HCT116 (cell line): ENCODE results near the gene COL23A1. TPM values are rescaled to one million over a fixed set of nuclear protein-coding genes. Genes with fewer than 3 reads are reported as not detected.

Experiments used
- ATAC-seq: fragments of 200-7000 bp; cut with Tn5 transposase; 2 replicates; pipeline ENCODE4 v1.9.1; 2020; ENCODE audit warnings: mild to moderate bottlenecking, moderate library complexity
- BruUV-seq: library from RNA; stranded (reverse); fragments of 400-500 nt; replicated peaks from 2 replicates; lab custom pipeline; 2021; lab: Mats Ljungman, UMichigan
- CTCF ChIA-PET: fragments of 300-600 bp; sonication (Branson Sonifier 250); formaldehyde crosslinking; loops from one replicate; lab custom pipeline; 2021; ENCODE audit warnings: antibody characterized with exemption; lab: Charles Lee
- POLR2A ChIA-PET: fragments of 300-600, 350-600 bp; sonication (Branson Sonifier 250); formaldehyde crosslinking; loops from one replicate; lab custom pipeline; 2021; ENCODE audit warnings: antibody characterized with exemption; lab: Charles Lee
- RAD21 ChIA-PET, 2 experiments: fragments of 300-600 bp; sonication (Branson Sonifier 250); formaldehyde crosslinking; loops; one replicate each; lab custom pipeline; 2023; ENCODE audit warnings: low total read pairs in 2 of 2; ENCODE audit not compliant: uncharacterized antibody in 2 of 2, unreplicated experiment in 2 of 2, low non-redundant PET in 1 of 2; lab: Charles Lee
- DNase-seq: peaks from one replicate; pipeline ENCODE4 v3.0.0-alpha.2; 2010; ENCODE audit warnings: low read depth, low spot score
- H2AFZ ChIP-seq: fragments of 200-600 bp; shearing (Covaris generic), sonication (generic); 2 replicates; pipeline ENCODE4 v1.6.1; 2017; ENCODE audit warnings: low read depth, mixed run types, mixed read lengths, antibody characterized with exemption, low read length; ENCODE audit not compliant: poor library complexity, severe bottlenecking
- H3K27ac ChIP-seq: 2 replicates; pipeline ENCODE4 v1.5.1; 2012; ENCODE audit warnings: low read depth, low read length
- H3K27me3 ChIP-seq: fragments of 200-600 bp; sonication (generic); 2 replicates; pipeline ENCODE4 v1.6.1; 2016; ENCODE audit warnings: mixed run types, low read length, mixed read lengths; ENCODE audit not compliant: insufficient read depth
- H3K36me3 ChIP-seq, 2 experiments: fragments of 200-500 bp in 1 of 2; fragments of 200-600 bp in 1 of 2; sonication (Bioruptor generic) in 1 of 2; sonication (generic) in 1 of 2; 2 replicates each; pipeline versions ENCODE4 v1.5.1 to v1.6.1; 2014 to 2016; ENCODE audit warnings: low read length in 2 of 2, inconsistent platforms in 1 of 2, mixed read lengths in 1 of 2, mixed run types in 1 of 2; ENCODE audit not compliant: insufficient read depth in 2 of 2, control insufficient read depth in 1 of 2
- H3K4me1 ChIP-seq, 2 experiments: fragments of 200-600 bp in 1 of 2; sonication (generic) in 1 of 2; 2 replicates each; pipeline versions ENCODE4 v1.5.1 to v1.6.1; 2012 to 2017; ENCODE audit warnings: low read length in 2 of 2, inconsistent platforms in 1 of 2, mild to moderate bottlenecking in 1 of 2, mixed read lengths in 1 of 2, mixed run types in 1 of 2, moderate library complexity in 1 of 2; ENCODE audit not compliant: insufficient read depth in 2 of 2, control insufficient read depth in 1 of 2
- H3K4me2 ChIP-seq: fragments of 200-600 bp; sonication (generic); 2 replicates; pipeline ENCODE4 v1.6.1; 2017; ENCODE audit warnings: mixed run types, low read length, mixed read lengths
- H3K4me3 ChIP-seq, 2 experiments: fragments of 200-600 bp in 1 of 2; sonication (generic) in 1 of 2; replicated peaks in 1 of 2; 2 replicates each; pipeline ENCODE4 v1.5.1; 2011 to 2016; ENCODE audit warnings: low read length in 2 of 2, control low read depth in 1 of 2, low read depth in 1 of 2, mild to moderate bottlenecking in 1 of 2, mixed read lengths in 1 of 2, mixed run types in 1 of 2
- H3K79me2 ChIP-seq: fragments of 200-600 bp; sonication (generic); 2 replicates; pipeline ENCODE4 v1.6.1; 2017; ENCODE audit warnings: mild to moderate bottlenecking, mixed run types, low read length, moderate library complexity, mixed read lengths; ENCODE audit not compliant: insufficient read depth
- H3K9ac ChIP-seq: fragments of 200-600 bp; sonication (generic); 2 replicates; pipeline ENCODE4 v1.6.1; 2016; ENCODE audit warnings: low read length, mixed read lengths
- H3K9me2 ChIP-seq: fragments of 200-600 bp; sonication (generic), shearing (Covaris generic); 2 replicates; pipeline ENCODE4 v1.6.1; 2017; ENCODE audit warnings: mixed run types, mild to moderate bottlenecking, moderate library complexity; ENCODE audit not compliant: insufficient read depth
- H3K9me3 ChIP-seq, 2 experiments: fragments of 200-500 bp in 1 of 2; fragments of 200-600 bp in 1 of 2; sonication (Bioruptor generic) in 1 of 2; sonication (generic) in 1 of 2; 2 replicates each; pipeline ENCODE4 v1.6.1; 2014 to 2017; ENCODE audit warnings: low read length in 2 of 2, mixed read lengths in 2 of 2, inconsistent platforms in 1 of 2, low read depth in 1 of 2, mild to moderate bottlenecking in 1 of 2, mixed run types in 1 of 2, moderate library complexity in 1 of 2; ENCODE audit not compliant: control insufficient read depth in 1 of 2, insufficient read depth in 1 of 2
- H4K20me1 ChIP-seq: fragments of 200-600 bp; sonication (generic), shearing (Covaris generic); 2 replicates; pipeline ENCODE4 v1.6.1; 2017; ENCODE audit warnings: mixed run types, mild to moderate bottlenecking, moderate library complexity; ENCODE audit not compliant: insufficient read depth
- CBX3 ChIP-seq: IDR thresholded peaks from 2 replicates; pipeline ENCODE4 v1.6.1; 2012; ENCODE audit warnings: low read depth
- CEBPB ChIP-seq: IDR thresholded peaks from 2 replicates; pipeline ENCODE4 v1.6.1; 2012; ENCODE audit warnings: low read depth
- EGR1 ChIP-seq: IDR thresholded peaks from 2 replicates; pipeline ENCODE4 v1.6.1; 2012; ENCODE audit warnings: low read depth
- FOSL1 ChIP-seq: IDR thresholded peaks from 2 replicates; pipeline ENCODE4 v1.6.1; 2012; ENCODE audit warnings: low read depth
- RAD21 ChIP-seq: IDR thresholded peaks from 2 replicates; pipeline ENCODE4 v1.6.1; 2012; ENCODE audit warnings: low read depth, mild to moderate bottlenecking
- REST ChIP-seq: IDR thresholded peaks from 2 replicates; pipeline ENCODE4 v1.6.1; 2012; ENCODE audit warnings: low read depth
- SIN3A ChIP-seq: IDR thresholded peaks from 2 replicates; pipeline ENCODE4 v1.6.1; 2012; ENCODE audit warnings: low read depth
- intact Hi-C: fragments of 100-400 bp; cut with micrococcal nuclease; formaldehyde crosslinking; loops from 2 replicates; pipeline ENCODE4 v1.10.0; 2022
- total RNA-seq: library from RNA; stranded (reverse); gene quantifications from one replicate; pipeline ENCODE4 v1.2.1, GENCODE V29; 2021; ENCODE audit not compliant: unreplicated experiment

Gene COL23A1
- total RNA-seq, 1 experiment from 2014 or later, result not detected

- Histone ChIP-seq H3K27me3 (peaks cover 6% of the 10 kb centered on the region; the same call in 1 of the 2 replicates), H3K9me3 (no peaks in the 10 kb centered on the region), H3K79me2 (no peaks in the 10 kb centered on the region), H4K20me1 (no peaks in the 10 kb centered on the region), H3K9me2 (no peaks in the 10 kb centered on the region), H3K4me3 (no peak overlapping the region), H3K9ac (no peak overlapping the region), H3K4me2 (no peak overlapping the region), H3K36me3 (no peaks in the 10 kb centered on the region), H3K27ac (no peak overlapping the region), H2AFZ (no peak overlapping the region), H3K4me1 (no peaks in the 10 kb centered on the region)
- no peak for DNase-seq
- intact Hi-C loops, result no loop called here
- no peak for ATAC-seq
- TF ChIP-seq CBX3 (no peak), REST (no peak), EGR1 (no peak), FOSL1 (no peak), SIN3A (no peak), RAD21 (no peak), CEBPB (no peak)
- no TSS peak for BruUV-seq
- RAD21 ChIA-PET, result no interaction called here
- CTCF ChIA-PET, result no interaction called here
- POLR2A ChIA-PET, result no interaction called here
These were observed 248.4 kb downstream of the COL23A1 start for GRCh38 chr5:178341851-178342140.
